Bronchial epithelial cell (primary cell): Measurements from ENCODE around the gene TAL1. TPM values are rescaled to one million over a fixed set of nuclear protein-coding genes. Genes with fewer than 3 reads are reported as not detected.
A peak's percentile ranks its signal among the peaks of the same experiment; 100 is the strongest.

ENCODE experiments used
- DNase-seq: peaks from one replicate; pipeline ENCODE4 v3.0.0-alpha.2; 2010; ENCODE audit warnings: low read depth
- FAIRE-seq: peaks from 2 replicates; lab custom pipeline; 2011; peaks lifted over from hg19 to GRCh38; lab: Jason Lieb, UNC
- H3K27me3 ChIP-seq: 2 replicates; pipeline ENCODE4 v1.5.1; 2011; ENCODE audit warnings: low read length; ENCODE audit not compliant: control insufficient read depth, insufficient read depth
- H3K36me3 ChIP-seq: 2 replicates; pipeline ENCODE4 v1.5.1; 2011; ENCODE audit warnings: low read length; ENCODE audit not compliant: control insufficient read depth, insufficient read depth
- H3K4me3 ChIP-seq: 2 replicates; pipeline ENCODE4 v1.5.1; 2011; ENCODE audit warnings: mild to moderate bottlenecking, low read depth, low read length, control low read depth
- CTCF ChIP-seq: IDR thresholded peaks from 2 replicates; pipeline ENCODE4 v1.5.1; 2011; ENCODE audit warnings: mild to moderate bottlenecking, moderate library complexity, low read length, control low read depth, inconsistent platforms; ENCODE audit not compliant: insufficient read depth, severe bottlenecking
- total RNA-seq: library from RNA; depleted of rRNA; stranded (reverse); fragments of >200 nt; gene quantifications from 2 replicates; pipeline ENCODE4 v1.2.1, GENCODE V29; 2014

TAL1 gene
- total RNA-seq, 1 donor from 2014 or later, result not detected

GRCh38 chr1:47231301-47232186, 481 bp downstream of the TAL1 start:
- no peak overlapping the region for H3K4me3 ChIP-seq
- no peak for TF ChIP-seq CTCF
- no peaks in the 10 kb centered on the region for H3K36me3 ChIP-seq
- peaks cover 62% of the 10 kb centered on the region for H3K27me3 ChIP-seq
- DNase-seq (peak; percentile 16), FAIRE-seq (no peak)

GRCh38 chr1:47230692-47231300, 1.2 kb downstream of the TAL1 start:
- no peak for TF ChIP-seq CTCF
- FAIRE-seq (no peak), DNase-seq (no peak)
- H3K27me3 ChIP-seq, result peaks cover 69% of the 10 kb centered on the region
- H3K4me3 ChIP-seq, result no peak overlapping the region
- H3K36me3 ChIP-seq, result no peaks in the 10 kb centered on the region

- no peak for TF ChIP-seq CTCF
- FAIRE-seq (no peak), DNase-seq (no peak)
- Histone ChIP-seq H3K27me3 (peaks cover 71% of the 10 kb centered on the region), H3K36me3 (no peaks in the 10 kb centered on the region), H3K4me3 (no peak overlapping the region)
These were observed 1.9 kb downstream of the TAL1 start for GRCh38 chr1:47229886-47230691.

- H3K36me3 ChIP-seq, result no peaks in the 10 kb centered on the region
- no peak overlapping the region for H3K4me3 ChIP-seq
- FAIRE-seq, result no peak
- DNase-seq, result no peak
- H3K27me3 ChIP-seq, result peaks cover 78% of the 10 kb centered on the region
- TF ChIP-seq CTCF, result no peak
These were observed 2.8 kb downstream of the TAL1 start for GRCh38 chr1:47229031-47229885.

GRCh38 chr1:47228644-47229030, 3.4 kb downstream of the TAL1 start:
- Histone ChIP-seq H3K27me3 (peaks cover 82% of the 10 kb centered on the region), H3K4me3 (no peak overlapping the region), H3K36me3 (no peaks in the 10 kb centered on the region)
- TF ChIP-seq CTCF, result no peak
- DNase-seq, result no peak
- no peak for FAIRE-seq
